Fibroblast of pulmonary artery (primary cell): ENCODE data around the gene USP20.
A peak's percentile ranks its signal among the peaks of the same experiment; 100 is the strongest.

Experiments
- DNase-seq: peaks from one replicate; pipeline ENCODE4 v3.0.0-alpha.2; 2010; ENCODE audit warnings: low read depth
- H3K4me3 ChIP-seq: replicated peaks from 2 replicates; pipeline ENCODE4 v1.5.1; 2011; ENCODE audit warnings: low read depth, mild to moderate bottlenecking, control low read depth, low read length, moderate library complexity
- CTCF ChIP-seq: IDR thresholded peaks from 2 replicates; pipeline ENCODE4 v1.5.1; 2011; ENCODE audit warnings: mild to moderate bottlenecking, control low read depth, low read length, inconsistent platforms; ENCODE audit errors: missing control alignments

The USP20 gene

GRCh38 chr9:129873563-129874190, 38.4 kb downstream of the USP20 start:
- DNase-seq: no peak
- TF ChIP-seq CTCF: no peak
- H3K4me3 ChIP-seq: no peak overlapping the region

GRCh38 chr9:129874261-129875101, 39.2 kb downstream of the USP20 start:
- DNase-seq: no peak
- H3K4me3 ChIP-seq: no peak overlapping the region
- TF ChIP-seq CTCF: no peak

GRCh38 chr9:129875181-129875611, 39.9 kb downstream of the USP20 start:
- H3K4me3 ChIP-seq: no peak overlapping the region
- no peak for DNase-seq
- TF ChIP-seq CTCF: peak; percentile 11

GRCh38 chr9:129875687-129876395, 40.6 kb downstream of the USP20 start:
- H3K4me3 ChIP-seq: no peak overlapping the region
- DNase-seq: no peak
- no peak for TF ChIP-seq CTCF

- no peak for DNase-seq
- TF ChIP-seq CTCF: no peak
Measured at GRCh38 chr9:129876815-129877214, 41.6 kb downstream of the USP20 start.

GRCh38 chr9:129878291-129878690, 43.0 kb downstream of the USP20 start:
- no peak for TF ChIP-seq CTCF

More at GRCh38 chr9:129876815-129877214, 41.6 kb downstream of the USP20 start:
- no peak overlapping the region for H3K4me3 ChIP-seq

More at GRCh38 chr9:129878291-129878690, 43.0 kb downstream of the USP20 start:
- no peak overlapping the region for H3K4me3 ChIP-seq
- no peak for DNase-seq
